Neural progenitor cell (in vitro differentiated cells): ENCODE measurements around the gene CDK2AP2.

ENCODE experiments used
- EZH2phosphoT487 ChIP-seq: fragments of 200-600 bp; sonication (generic); IDR thresholded peaks from 2 replicates; pipeline ENCODE4 v1.6.1; 2017; ENCODE audit warnings: antibody characterized with exemption
- TF ChIP-seq, protein P1 (sequence below): fragments of 200-600 bp; sonication (generic); IDR thresholded peaks from 2 replicates; pipeline ENCODE4 v1.5.1; 2017; ENCODE audit warnings: antibody characterized with exemption, mild to moderate bottlenecking

DNA sequence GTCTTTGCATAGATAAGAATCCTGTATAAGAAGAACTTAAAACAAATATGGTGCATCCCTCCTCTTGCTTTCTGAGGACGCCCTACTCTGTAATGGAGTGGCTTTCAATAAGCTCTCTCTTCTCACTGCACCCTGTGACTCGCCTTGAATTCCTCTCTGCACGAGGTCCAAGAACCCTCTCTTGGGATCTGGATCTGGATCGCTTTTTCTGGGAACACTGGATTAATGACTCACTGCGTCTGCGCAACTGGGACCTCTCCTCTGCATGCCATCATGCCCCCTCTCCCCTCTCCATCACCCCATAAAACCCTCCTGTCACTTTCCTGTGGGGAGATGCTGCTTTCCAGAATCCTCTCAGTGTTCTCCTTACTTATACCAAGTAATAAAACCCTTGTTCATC is 30.3 kb upstream of the CDK2AP2 start:
- TF ChIP-seq, protein P1, sequence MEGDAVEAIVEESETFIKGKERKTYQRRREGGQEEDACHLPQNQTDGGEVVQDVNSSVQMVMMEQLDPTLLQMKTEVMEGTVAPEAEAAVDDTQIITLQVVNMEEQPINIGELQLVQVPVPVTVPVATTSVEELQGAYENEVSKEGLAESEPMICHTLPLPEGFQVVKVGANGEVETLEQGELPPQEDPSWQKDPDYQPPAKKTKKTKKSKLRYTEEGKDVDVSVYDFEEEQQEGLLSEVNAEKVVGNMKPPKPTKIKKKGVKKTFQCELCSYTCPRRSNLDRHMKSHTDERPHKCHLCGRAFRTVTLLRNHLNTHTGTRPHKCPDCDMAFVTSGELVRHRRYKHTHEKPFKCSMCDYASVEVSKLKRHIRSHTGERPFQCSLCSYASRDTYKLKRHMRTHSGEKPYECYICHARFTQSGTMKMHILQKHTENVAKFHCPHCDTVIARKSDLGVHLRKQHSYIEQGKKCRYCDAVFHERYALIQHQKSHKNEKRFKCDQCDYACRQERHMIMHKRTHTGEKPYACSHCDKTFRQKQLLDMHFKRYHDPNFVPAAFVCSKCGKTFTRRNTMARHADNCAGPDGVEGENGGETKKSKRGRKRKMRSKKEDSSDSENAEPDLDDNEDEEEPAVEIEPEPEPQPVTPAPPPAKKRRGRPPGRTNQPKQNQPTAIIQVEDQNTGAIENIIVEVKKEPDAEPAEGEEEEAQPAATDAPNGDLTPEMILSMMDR = no peak
- no peak for TF ChIP-seq EZH2phosphoT487
